ENCODE results near the gene CREBL2.
"Not testable (repeated sequence)": the region's sequence is repeated elsewhere in the genome, so short reads cannot be mapped to it uniquely, and the experiment has no call there.

The CREBL2 gene

DNA sequence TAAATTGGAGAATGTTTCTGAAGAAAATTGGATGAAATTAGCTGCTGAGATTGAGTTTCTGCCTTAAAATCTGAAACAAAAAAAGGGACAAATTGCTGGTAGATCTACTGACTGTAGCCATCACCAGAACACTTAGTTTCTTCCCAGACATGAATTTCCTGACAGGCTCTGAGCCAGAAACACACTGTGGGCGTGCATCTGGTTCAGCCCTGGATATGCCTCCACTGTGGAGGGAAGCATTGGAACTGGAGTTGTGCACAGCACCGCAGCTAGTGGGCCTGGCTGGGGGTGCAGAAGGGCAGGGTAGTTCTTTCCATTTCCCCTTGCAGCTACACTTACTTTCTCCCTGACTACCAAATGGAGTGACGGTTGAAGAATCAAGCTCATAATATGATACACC is 31.2 kb downstream of the CREBL2 start:
- no peak for DNase-seq

DNA sequence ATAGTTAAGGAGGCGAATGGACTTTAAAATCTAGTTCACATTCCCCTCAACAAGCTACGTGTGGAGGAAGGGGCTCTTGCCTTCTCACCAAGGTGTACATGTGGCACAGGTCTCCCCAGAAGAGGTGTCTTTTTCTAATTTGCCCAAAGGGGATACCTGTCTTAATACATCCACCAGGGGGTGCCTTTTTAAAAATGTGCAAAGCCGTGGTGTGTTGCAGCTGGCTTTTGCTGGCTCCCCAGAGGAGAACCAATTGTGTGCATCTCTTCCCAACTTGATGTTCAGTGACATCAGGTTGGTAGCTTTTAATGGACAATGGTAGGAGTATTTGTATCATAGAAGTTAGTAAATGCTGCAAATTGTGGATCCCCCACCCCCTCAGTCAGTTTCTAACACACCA is 33.8 kb downstream of the CREBL2 start:
- DNase-seq = no peak

DNA sequence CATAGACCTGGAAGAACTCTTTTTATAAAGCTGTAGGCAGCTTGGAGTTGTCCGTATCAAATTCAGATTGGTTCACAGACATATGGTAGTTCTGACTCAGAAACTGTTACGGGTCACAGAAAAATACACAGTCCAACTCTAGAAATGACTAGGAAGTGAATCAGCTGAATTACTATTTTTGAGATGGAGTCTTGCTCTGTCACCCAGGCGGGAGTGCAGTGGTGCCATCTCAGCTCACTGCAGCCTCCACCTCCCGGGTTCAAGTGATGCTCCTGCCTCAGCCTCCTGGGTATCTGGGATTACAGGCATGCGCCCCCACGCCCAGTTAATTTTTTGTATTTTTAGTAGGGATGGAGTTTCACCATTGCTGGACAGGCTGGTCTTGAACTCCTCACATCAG is 34.3 kb downstream of the CREBL2 start:
- not testable (repeated sequence) for DNase-seq

DNA sequence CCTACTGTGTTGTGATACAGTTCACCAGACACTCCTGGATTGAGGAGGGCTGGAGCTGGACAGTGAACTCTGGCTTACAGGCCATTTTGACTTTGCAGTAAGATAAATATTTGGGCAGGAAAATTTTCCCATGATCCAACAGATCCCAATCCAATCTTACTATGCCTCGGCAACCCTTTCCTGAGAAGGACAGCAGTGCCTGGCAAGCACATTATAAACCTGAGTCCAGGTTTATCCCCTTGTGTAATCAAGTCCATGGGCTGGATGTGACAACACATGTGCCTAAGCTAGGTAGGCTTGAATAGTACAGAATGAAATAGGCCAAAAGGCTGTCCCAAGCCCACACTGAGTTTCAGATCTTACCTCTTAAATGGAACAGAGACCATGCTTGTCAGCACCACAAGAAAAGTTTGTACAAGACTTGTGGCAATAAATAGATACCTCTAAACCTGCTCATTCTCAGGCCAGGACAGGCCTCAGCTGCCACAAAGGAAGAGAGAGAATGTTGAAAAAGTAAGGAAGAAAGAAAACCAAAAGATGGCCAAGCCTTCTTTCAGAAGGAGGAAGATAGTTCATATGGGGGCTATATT is 34.9 kb downstream of the CREBL2 start:
- no peak for DNase-seq

DNA sequence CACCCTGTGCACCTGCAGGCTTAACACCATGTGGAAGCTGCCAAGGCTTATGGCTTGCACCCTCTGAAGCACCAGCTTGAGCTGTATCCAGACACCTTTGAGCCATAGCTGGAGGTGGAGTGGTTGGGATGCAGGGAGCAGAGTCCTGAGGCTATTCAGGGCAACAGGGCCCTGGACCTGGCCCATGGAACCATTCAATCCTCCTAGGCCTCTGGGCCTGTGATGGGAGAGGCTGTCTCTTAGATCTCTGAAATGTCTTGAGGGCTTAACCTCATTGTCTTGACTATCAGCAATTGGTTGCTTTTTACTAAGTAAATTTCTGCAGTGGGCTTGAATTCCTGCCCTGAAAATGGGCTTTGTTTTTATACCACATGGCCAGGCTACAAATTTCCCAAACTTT is 36.6 kb downstream of the CREBL2 start:
- no peak for DNase-seq

DNA sequence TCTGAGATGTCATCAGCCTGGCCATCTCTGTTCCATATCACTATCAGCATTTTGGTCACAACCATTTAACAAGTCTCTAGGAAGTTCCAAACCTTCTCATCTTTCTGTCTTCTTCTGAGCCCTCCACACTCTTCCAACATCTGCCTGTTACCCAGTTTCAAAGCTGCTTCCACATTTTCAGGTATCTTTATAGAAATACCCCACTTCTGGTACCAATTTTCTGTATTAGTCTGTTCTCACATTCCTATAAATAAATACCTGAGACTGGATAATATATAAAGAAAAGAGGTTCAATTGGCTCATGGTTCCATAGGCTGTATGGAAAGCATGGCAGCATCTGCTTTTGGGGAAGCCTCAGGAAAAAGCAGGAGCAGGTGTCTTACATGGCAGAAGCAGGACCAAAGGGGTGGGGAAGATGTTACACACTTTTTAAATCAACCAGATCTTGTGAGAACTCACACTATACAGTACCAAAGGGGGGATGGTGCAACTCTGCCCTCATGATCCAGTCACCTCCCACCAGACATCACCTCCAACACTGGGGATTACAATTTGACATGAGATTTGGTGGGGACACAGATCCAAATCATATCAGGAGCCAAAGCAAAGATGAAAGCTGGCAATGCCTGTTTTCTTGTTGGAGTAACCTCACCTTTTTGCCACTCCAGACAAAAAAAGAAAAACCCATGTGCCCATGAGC is 37.4 kb downstream of the CREBL2 start:
- no peak for DNase-seq

DNA sequence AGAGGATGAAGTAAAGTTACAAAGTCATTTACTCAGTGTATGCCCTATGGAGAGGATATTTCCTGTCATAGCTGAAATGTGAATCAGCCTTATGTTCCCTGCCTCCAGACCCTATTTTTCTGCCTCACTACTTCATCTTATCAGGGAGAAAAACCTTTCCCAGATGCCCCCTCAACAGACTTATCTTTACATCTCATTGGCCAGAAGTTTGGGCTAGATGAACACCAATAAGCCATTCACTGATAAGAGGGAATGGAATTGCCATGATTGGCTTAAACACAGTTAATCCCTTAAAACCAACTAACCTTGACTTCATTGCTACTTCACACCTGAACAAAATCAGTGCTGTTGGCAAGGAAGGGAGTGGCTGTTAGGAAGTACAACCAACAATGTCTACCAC is 40.1 kb downstream of the CREBL2 start:
- DNase-seq = no peak

DNA sequence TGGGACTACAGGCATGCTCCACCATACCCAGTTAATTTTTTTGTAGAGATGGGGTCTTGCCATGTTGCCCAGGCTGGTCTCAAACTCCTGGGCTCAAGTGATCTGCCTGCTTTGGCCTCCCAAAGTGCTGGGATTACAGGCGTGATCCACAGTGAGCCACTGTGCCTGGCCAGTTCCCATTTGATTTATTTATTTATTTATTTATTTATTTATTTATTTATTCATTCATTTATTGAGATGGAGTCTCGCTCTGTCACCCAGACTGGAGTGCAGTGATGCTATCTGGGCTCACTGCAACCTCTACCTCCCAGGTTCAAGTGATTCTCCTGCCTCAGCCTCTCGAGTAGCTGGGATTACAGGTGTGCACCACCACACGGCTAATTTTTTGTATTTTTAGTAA is 41.0 kb downstream of the CREBL2 start:
- DNase-seq = not testable (repeated sequence)

DNA sequence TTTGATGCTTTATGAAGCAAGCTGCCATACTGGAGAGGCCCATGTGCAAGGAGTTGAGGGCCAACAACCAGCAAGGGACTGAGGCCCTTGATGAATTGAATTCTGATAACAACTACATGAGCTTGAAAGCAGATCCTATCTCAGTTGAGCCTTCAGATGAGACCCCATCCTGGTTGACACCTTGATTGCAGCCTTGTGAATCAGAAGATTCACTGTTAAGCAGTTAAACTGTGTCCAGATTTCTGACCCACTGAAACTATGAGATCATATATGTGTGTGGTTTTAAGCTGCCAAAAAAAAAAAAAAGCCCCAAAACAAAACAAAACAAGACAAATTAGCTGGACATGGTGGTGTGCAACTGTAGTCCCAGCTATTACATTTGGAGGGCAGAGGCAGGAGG is 42.2 kb downstream of the CREBL2 start:
- DNase-seq = no peak

DNA sequence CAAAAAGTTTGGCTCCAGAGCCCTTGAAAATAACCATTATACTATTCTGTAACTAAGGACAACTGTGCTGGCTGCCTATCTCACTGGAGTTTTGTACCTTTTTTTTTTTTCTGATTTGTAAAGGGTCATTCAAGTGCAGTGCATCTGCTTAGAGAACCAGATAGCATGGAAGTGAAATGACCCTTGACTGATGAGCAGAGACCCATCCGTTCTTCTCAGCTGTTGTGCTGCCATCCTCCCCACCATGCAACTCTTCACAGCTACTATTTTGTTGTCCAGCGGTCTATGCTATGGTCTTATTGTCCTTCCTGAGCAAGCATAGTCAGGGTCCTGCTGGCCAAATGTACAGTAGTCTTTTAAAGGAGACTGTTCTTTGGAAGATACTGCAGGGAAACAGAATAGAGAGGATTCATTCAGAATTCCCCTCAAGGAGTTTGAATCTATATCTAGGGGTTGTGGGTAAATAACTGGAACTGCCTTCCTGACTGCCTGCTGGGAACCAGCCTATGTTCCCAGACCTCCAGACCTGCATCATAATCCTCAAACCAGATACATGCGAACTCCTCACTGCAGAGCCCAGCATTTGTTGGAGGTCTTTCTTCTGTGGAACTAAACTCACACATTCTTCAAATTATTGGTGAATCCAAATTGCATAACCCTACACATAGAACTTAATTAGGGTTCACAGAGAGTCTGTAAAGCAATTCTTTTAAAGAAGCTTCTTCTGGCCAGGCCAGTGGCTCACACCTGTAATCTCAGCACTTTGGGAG is 43.2 kb downstream of the CREBL2 start:
- no peak for DNase-seq

DNA sequence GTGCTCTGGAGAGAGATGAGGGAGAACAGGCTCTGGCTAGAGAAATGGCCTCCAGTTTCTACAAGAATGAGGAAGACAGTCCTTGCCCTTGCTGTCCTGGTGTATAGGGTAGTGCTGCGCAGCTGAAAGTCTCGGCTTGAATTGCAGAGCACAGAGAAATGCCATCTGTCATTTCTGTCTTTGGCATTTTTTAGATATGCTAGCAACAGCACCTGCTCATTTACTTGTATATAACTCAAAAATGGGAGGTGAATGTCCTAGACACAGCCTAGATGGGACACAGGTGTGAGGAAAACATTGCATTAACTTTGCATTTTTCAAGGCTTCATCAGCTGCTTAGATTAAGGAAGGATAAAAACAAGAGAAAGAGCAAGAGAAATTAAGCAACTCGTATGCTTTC is 48.5 kb downstream of the CREBL2 start:
- DNase-seq = no peak

DNA sequence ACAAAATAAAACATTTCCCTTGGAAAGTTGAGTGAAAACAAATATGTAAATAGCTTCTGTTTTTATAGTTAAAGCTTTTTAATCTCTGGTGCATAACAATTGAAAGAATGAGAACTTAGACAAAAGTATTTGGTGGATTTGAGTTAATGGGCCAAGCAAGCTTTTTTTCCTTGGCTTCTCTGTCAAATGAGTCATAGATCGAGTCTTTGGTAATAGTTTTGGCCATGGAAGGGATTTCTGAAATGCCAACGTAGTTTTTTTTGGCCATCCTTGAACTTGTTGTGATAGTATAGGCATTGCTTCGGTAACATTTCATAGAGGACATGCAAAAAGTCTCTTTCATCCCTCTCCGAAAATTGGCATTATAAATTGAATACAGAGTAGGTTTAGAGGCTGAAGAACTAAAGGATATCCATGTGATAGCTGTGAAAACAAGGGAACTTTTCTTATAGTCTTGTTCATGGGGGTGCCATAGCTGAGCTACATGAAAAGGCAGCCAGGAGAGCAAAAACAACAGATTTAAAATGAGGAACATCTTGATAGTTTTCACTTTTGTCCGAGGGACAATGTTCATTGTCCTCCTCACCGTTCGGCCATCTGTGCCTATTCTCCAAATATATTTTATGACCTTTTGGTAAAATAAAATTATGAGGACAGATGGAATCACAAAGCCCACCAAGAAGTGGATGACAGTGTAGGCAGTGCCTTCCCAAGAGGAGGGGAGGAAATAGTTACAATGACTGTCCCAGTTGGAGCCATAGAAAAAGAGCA is 49.6 kb downstream of the CREBL2 start:
- no peak for DNase-seq

DNA sequence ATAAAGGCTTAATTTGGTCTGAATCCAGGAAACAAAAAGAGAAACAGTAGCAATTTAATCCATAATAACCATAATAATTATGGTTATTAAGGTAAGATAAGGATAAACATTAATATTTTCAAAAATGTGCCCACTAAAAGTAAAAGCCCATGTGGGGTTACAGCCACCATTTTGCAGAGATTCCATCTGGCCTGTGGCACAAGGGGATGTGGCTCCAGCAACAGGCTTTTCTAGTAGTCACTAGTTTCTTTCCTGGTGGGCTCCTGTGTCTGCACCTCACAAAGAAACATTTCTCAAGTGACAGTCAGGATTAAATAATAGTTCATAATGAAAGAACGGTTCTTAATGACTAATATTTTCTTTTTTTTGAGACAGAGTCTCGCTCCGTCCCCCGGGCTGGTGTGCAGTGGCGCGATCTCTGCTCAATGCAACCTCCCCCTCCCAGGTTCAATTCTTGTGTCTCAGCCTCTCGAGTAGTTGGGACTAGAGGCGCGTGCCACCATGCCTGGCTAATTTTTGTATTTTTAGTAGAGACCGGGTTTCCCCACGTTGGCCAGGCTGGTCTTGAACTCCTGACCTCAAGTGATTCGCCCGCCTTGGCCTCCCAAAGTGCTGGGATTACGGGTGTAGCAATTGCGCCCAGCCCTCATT is 52.1 kb downstream of the CREBL2 start:
- DNase-seq = no peak

DNA sequence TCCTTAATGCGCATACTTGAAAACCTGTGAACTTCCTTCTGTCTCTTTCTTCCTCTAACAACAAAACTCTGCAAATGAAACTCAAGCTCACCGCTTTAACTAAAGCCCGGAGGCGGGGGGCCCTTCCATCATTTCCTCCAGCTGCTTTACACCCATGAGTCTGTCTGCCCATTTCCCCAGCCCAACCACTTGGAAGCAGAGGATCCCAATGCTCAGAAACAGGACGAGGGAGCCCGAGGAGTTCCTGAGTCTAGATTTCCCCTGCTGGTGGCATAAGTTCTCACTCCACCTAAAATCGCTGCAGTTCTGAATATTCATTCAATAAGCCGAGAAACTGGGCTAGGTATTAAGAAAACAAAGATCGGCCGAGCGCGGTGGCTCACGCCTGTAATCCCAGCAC is 53.5 kb downstream of the CREBL2 start:
- DNase-seq = no peak

DNA sequence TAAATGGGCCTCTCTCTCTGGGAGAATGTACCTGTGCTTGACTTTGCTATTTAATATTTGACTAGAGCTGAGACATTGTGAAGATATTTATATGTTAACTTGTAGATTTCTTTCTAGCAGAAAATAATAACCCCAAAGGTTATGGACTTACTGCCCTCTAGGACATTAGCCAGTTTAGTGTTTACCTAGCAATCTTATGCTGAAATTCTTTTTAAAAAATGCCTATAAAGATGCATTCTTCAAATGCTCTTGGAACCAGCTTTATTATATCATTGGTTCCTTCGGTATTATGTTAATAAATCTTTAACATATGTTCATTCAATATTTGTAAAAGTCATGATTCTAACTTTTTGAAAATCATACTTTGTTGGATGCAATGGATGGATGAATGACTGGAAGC is 56.3 kb downstream of the CREBL2 start:
- DNase-seq = no peak

DNA sequence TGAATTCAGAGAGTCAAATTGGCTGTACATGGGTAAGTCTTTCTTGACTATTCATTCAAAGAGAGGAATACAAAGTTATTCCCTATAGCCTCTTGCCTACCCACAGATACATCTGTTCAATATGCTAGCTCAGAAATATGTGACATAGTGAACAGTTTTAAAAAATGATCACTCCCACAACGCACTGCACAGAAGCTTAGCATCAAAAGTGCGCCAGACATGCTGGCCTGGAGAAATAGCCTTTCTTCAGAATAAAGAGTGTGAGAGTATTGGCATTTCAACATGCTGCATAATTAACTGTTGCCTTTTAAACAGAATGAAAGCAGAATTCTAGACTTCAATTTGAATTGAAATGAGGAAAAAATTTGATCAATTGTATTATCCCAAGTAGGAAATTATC is 57.3 kb downstream of the CREBL2 start:
- DNase-seq = no peak

DNA sequence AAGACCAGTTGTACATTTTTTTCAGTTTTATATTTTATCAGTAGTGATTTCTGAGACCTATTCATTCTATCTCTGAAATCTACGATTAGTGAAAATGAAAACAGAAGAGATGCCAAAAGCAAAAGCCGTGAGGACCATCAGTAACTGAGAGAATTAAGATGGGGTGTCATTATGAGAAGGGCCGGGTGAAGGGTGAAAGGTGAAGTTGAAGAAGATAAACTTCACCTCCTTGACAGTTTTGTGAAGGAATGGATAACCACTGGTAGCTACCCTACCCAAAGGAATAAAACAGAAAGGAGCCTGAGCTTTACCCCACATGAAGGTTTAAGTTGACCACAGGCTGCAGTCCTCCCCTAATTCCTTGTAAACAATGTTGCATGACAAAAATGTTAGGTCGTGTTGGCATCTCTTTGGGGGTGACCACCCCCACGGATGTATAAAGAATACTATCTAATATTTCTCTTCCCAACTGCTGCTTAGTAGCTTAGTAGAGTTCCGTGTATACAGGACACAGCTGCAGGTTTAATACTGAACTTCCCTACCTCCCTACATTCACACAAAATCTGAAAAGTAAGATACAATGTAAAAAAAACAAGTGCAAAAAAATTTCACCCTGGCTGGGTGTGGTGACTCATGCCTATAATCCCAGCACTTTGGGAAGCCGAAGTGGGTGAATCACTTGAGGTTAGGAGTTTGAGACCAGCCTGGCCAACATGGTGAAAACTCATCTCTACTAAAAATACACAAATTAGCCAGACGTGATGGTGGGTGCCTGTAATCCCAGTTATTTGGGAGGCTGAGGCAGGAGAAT is 60.4 kb downstream of the CREBL2 start:
- DNase-seq = no peak

DNA sequence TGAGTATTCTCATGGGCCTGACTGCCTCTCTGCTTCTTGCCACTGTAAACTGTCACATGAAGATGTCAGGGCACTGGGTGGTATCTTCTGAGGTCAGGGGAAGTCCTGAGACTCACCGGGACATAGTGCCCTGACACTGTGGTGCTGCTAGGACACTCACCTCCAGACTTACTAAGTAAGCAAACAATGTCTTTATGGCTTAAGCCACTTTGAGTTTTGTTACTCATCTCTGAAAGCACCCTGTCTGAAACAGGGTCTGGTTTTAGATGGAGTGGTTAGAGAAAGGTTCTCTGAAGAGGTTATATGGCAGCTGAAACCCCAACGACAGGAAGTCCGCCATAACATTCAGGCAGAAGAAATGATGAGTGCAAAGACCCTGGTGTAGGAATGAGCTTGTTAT is 61.6 kb downstream of the CREBL2 start:
- DNase-seq = no peak

DNA sequence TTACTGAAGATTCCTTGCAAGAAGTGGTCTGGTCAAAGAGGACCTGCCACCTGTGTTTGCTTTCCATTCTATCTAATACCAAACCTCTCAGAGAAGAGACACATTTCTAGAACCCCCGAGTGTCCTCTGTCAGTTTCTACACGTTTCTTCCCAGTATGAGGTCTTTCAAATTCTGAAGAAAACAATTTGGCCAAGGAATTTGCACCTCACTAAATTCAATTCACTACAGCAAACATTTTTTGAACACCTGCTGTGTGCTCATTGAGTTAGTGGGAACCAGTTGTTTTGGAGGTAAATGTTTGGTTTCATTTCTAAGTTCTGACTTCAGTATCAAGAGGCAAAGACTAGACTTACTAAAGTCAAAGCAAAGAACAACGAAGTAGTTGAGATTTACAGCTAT is 64.9 kb downstream of the CREBL2 start:
- no peak for DNase-seq

DNA sequence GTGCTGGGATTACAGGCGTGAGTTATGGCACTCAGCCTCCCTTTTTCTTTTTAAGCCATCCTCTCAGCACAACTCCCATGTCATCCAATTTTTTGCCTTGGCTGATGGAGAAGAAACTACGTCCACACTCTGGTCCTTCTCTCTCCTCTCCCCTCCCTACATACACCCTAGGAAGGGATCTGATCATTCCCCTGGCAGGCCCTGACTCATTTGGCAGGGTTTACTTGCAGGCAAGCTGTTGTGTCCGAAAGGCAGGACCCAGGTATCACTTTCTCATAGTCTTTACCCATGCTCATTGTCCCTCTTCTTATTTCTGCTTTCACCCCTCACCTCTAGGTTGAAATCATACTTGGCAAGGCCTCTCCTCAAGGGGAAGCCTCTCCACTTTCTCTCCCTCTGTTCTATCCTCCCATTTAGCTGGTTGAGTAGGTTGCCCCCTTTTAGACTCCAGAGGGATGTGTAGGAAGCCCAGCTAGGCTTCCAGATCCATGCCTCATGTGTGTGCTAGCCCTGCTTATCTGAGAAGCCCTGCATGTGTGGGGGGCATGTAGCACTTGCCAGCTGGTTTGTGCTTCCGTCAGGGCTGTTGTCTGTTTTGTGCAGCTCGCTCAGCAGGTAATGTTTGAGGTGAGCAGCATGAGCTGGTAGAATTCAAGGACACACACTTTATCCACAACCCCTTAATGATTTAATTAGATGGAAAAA is 69.5 kb downstream of the CREBL2 start:
- no peak for DNase-seq

DNA sequence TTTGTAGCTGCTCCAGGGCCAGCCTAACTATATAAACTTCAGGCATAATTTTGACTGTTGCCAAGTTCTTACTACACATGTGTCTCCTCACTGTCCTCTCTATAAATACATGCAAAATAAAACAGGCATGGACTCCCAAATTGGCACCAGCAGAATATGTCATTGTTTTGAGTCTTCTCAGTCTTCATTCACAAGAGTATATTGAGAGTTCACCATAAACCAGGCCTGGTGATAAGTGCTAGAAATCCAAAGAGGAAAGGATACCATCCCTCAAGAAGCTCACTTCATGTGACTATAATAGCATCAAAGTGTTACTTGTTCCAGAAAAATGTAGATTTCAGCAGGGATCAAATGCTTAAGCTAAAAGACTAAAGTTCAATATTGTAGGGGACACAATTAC is 70.6 kb downstream of the CREBL2 start:
- DNase-seq = no peak
